ENCODE data around the gene HACD2.

HACD2 gene

DNA sequence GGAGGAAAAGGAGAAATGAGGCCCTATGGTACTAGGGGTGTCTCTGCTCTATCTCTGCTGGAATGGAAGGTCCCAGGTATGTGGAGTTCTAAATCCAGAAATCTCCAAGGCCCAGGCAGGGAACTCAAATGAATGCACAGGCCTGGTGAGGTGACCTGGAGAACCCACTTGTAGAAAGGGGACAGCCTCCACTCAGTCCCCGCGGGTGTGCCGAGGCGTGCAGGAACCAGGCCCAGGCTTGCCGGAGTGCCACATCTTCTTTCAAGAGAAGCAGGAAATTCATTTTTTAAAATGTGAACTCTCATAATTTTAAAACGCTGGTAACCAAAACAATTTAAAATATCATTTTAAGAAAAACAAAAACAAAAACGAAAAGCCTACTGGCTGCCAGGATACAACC is 103.8 kb downstream of the HACD2 start:
- TF ChIP-seq, protein P1, sequence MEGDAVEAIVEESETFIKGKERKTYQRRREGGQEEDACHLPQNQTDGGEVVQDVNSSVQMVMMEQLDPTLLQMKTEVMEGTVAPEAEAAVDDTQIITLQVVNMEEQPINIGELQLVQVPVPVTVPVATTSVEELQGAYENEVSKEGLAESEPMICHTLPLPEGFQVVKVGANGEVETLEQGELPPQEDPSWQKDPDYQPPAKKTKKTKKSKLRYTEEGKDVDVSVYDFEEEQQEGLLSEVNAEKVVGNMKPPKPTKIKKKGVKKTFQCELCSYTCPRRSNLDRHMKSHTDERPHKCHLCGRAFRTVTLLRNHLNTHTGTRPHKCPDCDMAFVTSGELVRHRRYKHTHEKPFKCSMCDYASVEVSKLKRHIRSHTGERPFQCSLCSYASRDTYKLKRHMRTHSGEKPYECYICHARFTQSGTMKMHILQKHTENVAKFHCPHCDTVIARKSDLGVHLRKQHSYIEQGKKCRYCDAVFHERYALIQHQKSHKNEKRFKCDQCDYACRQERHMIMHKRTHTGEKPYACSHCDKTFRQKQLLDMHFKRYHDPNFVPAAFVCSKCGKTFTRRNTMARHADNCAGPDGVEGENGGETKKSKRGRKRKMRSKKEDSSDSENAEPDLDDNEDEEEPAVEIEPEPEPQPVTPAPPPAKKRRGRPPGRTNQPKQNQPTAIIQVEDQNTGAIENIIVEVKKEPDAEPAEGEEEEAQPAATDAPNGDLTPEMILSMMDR (conservative IDR thresholded peaks at IDR 0.05; ENCODE audit: control insufficient read depth, insufficient read depth, low read depth, low read length) = no peak
- H3K4me3 ChIP-seq (ENCODE audit: control insufficient read depth, low read depth, low read length) = no peak overlapping the region
- no peak for DNase-seq (ENCODE audit: low read depth)

DNA sequence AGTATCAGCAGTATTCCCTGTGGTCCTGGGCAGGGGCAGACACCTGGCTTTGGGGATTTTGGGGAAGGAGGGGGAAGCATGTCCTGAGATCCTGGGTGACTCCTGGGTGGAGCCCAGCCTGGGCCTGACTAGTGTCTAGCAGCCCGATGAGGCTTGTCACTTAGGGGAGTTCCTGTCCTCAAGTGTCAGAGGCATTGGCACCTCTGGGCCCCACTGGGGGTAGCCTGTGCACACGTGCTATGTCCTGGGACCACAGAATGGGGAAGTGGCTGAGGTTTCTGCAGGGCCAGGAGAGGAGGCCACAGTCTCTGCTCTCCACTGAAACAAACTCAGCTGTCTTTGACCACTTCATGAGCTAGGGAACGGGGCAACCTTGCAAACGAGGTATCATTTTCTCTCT is 104.4 kb downstream of the HACD2 start:
- H3K4me3 ChIP-seq (ENCODE audit: control insufficient read depth, low read depth, low read length) = no peak overlapping the region
- TF ChIP-seq, protein P1 (conservative IDR thresholded peaks at IDR 0.05; ENCODE audit: control insufficient read depth, insufficient read depth, low read depth, low read length) = no peak
- DNase-seq (ENCODE audit: low read depth) = no peak

DNA sequence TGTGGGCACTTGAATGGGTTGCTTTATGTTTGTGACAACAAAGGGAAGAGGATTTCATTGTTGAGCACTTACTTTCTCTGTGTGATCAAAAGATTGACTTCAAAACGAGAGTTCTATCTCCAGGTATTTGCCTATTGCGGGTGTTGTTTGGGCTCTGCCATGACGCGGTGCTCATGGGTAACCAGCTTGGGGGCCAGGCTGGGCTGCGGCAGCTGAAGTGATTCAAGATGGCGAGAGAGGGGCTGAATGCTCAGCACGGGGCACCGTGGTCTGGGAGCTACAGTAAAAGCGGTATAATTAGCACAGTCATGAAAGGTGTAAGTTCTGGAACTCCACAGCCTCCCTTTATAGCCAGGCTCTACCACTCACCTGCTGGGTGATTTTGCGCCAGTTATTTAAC is 105.0 kb downstream of the HACD2 start:
- TF ChIP-seq, protein P1 (conservative IDR thresholded peaks at IDR 0.05; ENCODE audit: control insufficient read depth, insufficient read depth, low read depth, low read length) = no peak
- no peak for DNase-seq (ENCODE audit: low read depth)
- H3K4me3 ChIP-seq (ENCODE audit: control insufficient read depth, low read depth, low read length) = no peak overlapping the region

DNA sequence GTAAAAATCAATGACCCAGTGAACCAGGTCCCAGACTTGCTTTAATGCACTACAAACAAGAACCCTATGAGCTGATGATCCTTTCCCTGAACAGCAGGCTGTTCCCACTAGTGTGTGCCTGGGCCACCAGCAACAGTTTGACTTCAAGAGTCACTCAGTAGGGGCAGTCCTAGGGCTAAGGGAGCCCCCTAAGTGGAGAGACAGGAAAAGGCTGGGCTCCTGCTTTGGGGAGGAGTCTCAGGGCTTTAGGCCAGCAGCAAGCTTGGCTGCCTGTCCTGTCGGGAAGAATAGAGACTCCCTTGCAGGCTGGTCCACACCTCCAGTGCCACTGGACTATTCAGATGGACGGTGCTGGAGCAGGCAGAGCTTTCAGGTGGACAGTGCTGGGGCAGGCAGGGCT is 106.5 kb downstream of the HACD2 start:
- no peak overlapping the region for H3K4me3 ChIP-seq (ENCODE audit: control insufficient read depth, low read depth, low read length)
- TF ChIP-seq, protein P1 (conservative IDR thresholded peaks at IDR 0.05; ENCODE audit: control insufficient read depth, insufficient read depth, low read depth, low read length) = no peak
- DNase-seq (ENCODE audit: low read depth) = no peak

DNA sequence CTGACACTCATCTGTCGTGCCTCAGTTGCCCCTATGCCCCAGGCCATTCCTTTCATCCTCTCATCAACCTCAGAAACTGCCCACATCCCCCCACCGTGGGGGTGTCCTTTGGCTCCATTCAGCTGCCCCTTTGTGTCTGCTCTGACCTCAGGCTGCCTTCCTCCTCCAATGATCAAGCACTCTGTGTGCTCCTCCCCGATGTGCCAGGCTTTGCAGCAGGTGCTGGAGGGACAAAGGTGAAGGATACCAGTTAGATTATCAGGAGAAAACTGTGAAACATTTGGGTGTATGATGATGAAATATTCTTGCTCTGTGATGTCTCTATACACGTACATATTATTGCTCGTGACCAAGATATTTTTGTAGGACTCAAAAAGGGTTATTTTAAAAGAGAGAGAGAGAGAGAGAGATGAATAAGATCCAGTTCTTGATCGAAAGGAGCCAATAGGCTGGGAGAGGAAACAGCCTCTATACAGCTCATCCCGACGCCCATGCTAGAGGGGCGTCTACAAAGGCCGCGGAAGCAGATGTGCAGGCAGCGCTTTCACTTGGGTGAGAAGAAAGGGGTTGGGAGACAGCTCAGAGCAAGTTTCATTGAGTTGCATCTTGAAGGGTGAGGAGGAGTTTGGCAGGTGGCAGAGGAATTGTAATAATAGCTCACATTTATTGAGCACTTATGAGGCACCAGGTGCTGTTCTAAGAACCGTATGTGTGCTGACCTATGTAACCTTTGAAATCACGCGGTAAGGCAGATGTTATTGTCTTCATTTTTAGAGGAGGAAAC is 107.7 kb downstream of the HACD2 start:
- TF ChIP-seq, protein P1 (conservative IDR thresholded peaks at IDR 0.05; ENCODE audit: control insufficient read depth, insufficient read depth, low read depth, low read length) = no peak
- H3K4me3 ChIP-seq (ENCODE audit: control insufficient read depth, low read depth, low read length) = no peak overlapping the region
- no peak for DNase-seq (ENCODE audit: low read depth)

DNA sequence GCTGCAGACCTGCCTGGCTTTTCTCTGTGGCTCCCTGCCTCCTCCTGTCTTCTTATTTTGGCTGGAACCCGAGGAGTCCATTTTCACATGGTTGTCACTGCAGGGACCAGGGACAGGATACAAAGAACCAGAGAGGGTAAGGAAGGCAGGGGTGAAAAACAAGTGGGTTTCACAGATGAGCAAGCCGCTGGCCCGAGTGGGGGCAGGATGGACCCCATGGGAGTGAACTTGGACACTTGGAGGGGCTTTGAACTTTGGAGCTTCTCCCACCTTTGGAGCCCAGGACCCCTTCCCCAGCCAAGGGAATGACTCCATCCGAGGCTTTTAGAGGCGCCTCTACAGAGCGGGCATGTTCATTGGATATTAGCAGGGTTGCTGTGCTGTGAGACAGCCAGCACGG is 109.1 kb downstream of the HACD2 start:
- no peak for DNase-seq (ENCODE audit: low read depth)
- TF ChIP-seq, protein P1 (conservative IDR thresholded peaks at IDR 0.05; ENCODE audit: control insufficient read depth, insufficient read depth, low read depth, low read length) = no peak

More for the DNA sequence above, 109.1 kb downstream of the HACD2 start:
- no peak overlapping the region for H3K4me3 ChIP-seq (ENCODE audit: control insufficient read depth, low read depth, low read length)

Measured in fibroblast of mammary gland (primary cell).